ENCODE measurements around the gene DUXB. TPM values are rescaled to one million over a fixed set of nuclear protein-coding genes. Genes with fewer than 3 reads are reported as not detected.

The DUXB gene
- total RNA-seq (ENCODE audit: low replicate concordance) = not detected in 2 replicates

GRCh38 chr16:75701361-75701760, at the start of gene DUXB:
Gene DUXB, minus strand, starts transcription at chr16:75701461. Its CDS starts 43 bp downstream, at chr16:75701418.
- no peaks in the 10 kb centered on the region for H3K36me3 Mint-ChIP-seq
- H2AFZ ChIP-seq (replicated peaks) = no peak within 1 kb of the TSS
- no peaks in the 10 kb centered on the region for H3K79me2 ChIP-seq (ENCODE audit: low read depth)
- no peaks in the 10 kb centered on the region for H3K27me3 ChIP-seq
- H3K4me1 ChIP-seq = peaks cover 4% of the 10 kb centered on the region
- no peak within 1 kb of the TSS for H3K27ac ChIP-seq
- H3K4me1 Mint-ChIP-seq = peaks cover 5% of the 10 kb centered on the region
- TF ChIP-seq EZH2 (IDR thresholded peaks at IDR 0.05) (no peak), EZH2phosphoT487 (IDR thresholded peaks at IDR 0.05) (no peak), CTCF (IDR thresholded peaks at IDR 0.05) (no peak)
- H3K27ac Mint-ChIP-seq = no peak within 1 kb of the TSS
- H3K9me3 Mint-ChIP-seq = peaks cover 3% of the 10 kb centered on the region
- H4K20me1 ChIP-seq (ENCODE audit: low read depth) = no peaks in the 10 kb centered on the region
- H3K4me2 ChIP-seq = no peak within 1 kb of the TSS
- H3K9ac ChIP-seq = no peak within 1 kb of the TSS
- no peak within 1 kb of the TSS for H3K4me3 ChIP-seq
- no peak within 1 kb of the TSS for H3K4me3 Mint-ChIP-seq
- no peaks in the 10 kb centered on the region for H3K27me3 Mint-ChIP-seq (ENCODE audit: insufficient read depth, low read depth)
- DNase-seq (ENCODE audit: low spot score) = no peak
- no peaks in the 10 kb centered on the region for H3K9me3 ChIP-seq (ENCODE audit: low read depth)
- H3K36me3 ChIP-seq = no peaks in the 10 kb centered on the region
- no peaks in the 10 kb centered on the region for H3F3A ChIP-seq (ENCODE audit: low read depth)

- H3K9me3 ChIP-seq (ENCODE audit: low read depth) = no peaks in the 10 kb centered on the region
- Mint-ChIP-seq H3K27me3 (ENCODE audit: insufficient read depth, low read depth) (peaks cover 3% of the 10 kb centered on the region), H3K4me3 (no peak overlapping the region), H3K36me3 (no peaks in the 10 kb centered on the region), H3K4me1 (no peaks in the 10 kb centered on the region), H3K27ac (no peak overlapping the region), H3K9me3 (peaks cover 7% of the 10 kb centered on the region)
- peak; percentile 31 for DNase-seq (ENCODE audit: low spot score)
- no peak overlapping the region for H3K4me3 ChIP-seq
- no peak overlapping the region for H3K9ac ChIP-seq
- H3K27me3 ChIP-seq = no peaks in the 10 kb centered on the region
- H3K79me2 ChIP-seq (ENCODE audit: low read depth) = no peaks in the 10 kb centered on the region
- no peaks in the 10 kb centered on the region for H4K20me1 ChIP-seq (ENCODE audit: low read depth)
- peaks cover 5% of the 10 kb centered on the region for H3K4me1 ChIP-seq
- no peak overlapping the region for H3K4me2 ChIP-seq
- H3K36me3 ChIP-seq = no peaks in the 10 kb centered on the region
- H3F3A ChIP-seq (ENCODE audit: low read depth) = no peaks in the 10 kb centered on the region
- no peak overlapping the region for H3K27ac ChIP-seq
- no peak overlapping the region for H2AFZ ChIP-seq (replicated peaks)
- TF ChIP-seq EZH2phosphoT487 (IDR thresholded peaks at IDR 0.05) (no peak), CTCF (IDR thresholded peaks at IDR 0.05) (no peak), EZH2 (IDR thresholded peaks at IDR 0.05) (no peak)
Observed at GRCh38 chr16:75750528-75750927, 49.3 kb upstream of the DUXB start.

GRCh38 chr16:75746359-75746758, 45.1 kb upstream of the DUXB start:
- Histone ChIP-seq H3K27ac (no peak overlapping the region), H3K4me3 (no peak overlapping the region), H2AFZ (replicated peaks) (no peak overlapping the region), H4K20me1 (ENCODE audit: low read depth) (no peaks in the 10 kb centered on the region), H3K9me3 (ENCODE audit: low read depth) (peaks cover 23% of the 10 kb centered on the region), H3K36me3 (no peaks in the 10 kb centered on the region), H3K9ac (no peak overlapping the region), H3K79me2 (ENCODE audit: low read depth) (no peaks in the 10 kb centered on the region), H3K27me3 (no peaks in the 10 kb centered on the region), H3K4me2 (no peak overlapping the region), H3K4me1 (peaks cover 5% of the 10 kb centered on the region), H3F3A (ENCODE audit: low read depth) (no peaks in the 10 kb centered on the region)
- no peak for DNase-seq (ENCODE audit: low spot score)
- Mint-ChIP-seq H3K9me3 (peaks cover 26% of the 10 kb centered on the region), H3K27ac (no peak overlapping the region), H3K27me3 (ENCODE audit: insufficient read depth, low read depth) (peaks cover 3% of the 10 kb centered on the region), H3K4me1 (no peaks in the 10 kb centered on the region), H3K4me3 (no peak overlapping the region), H3K36me3 (no peaks in the 10 kb centered on the region)
- no peak for TF ChIP-seq EZH2 (IDR thresholded peaks at IDR 0.05)
- no peak for TF ChIP-seq EZH2phosphoT487 (IDR thresholded peaks at IDR 0.05)
- no peak for TF ChIP-seq CTCF (IDR thresholded peaks at IDR 0.05)
